Measurements from ENCODE around the gene C11orf68.
A peak's percentile ranks its signal among the peaks of the same experiment; 100 is the strongest.

C11orf68 gene

DNA sequence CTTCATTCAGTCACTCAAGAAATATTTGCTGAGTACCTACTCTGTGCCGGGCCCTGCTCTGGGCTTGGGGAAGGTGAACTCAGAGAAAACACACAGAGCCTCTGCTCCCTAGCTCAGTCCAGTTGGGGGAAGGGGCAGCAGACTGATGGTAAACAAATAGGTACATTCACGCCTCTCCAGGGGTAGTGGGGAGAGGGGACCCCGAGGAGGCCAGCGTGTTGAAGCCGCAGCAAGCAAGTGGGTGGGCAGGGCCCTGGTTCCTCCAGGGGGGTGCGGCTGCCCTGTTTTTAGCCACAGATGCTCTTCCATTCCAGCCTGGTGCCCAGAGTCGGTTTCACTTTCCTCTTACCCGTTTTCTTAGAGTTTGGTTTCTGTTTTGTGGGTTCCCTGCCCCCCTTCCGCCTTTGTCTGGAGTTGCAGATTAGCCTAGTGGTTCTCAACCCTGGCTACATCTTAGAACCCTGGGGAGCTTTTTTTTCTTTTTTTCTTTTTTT is 9.1 kb upstream of the C11orf68 start:
- TF ChIP-seq, protein P1, sequence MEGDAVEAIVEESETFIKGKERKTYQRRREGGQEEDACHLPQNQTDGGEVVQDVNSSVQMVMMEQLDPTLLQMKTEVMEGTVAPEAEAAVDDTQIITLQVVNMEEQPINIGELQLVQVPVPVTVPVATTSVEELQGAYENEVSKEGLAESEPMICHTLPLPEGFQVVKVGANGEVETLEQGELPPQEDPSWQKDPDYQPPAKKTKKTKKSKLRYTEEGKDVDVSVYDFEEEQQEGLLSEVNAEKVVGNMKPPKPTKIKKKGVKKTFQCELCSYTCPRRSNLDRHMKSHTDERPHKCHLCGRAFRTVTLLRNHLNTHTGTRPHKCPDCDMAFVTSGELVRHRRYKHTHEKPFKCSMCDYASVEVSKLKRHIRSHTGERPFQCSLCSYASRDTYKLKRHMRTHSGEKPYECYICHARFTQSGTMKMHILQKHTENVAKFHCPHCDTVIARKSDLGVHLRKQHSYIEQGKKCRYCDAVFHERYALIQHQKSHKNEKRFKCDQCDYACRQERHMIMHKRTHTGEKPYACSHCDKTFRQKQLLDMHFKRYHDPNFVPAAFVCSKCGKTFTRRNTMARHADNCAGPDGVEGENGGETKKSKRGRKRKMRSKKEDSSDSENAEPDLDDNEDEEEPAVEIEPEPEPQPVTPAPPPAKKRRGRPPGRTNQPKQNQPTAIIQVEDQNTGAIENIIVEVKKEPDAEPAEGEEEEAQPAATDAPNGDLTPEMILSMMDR (IDR thresholded peaks at IDR 0.05; ENCODE audit: extremely low read depth, missing control alignments), result no peak
- peak; percentile 84 for DNase-seq (ENCODE audit: low spot score)

DNA sequence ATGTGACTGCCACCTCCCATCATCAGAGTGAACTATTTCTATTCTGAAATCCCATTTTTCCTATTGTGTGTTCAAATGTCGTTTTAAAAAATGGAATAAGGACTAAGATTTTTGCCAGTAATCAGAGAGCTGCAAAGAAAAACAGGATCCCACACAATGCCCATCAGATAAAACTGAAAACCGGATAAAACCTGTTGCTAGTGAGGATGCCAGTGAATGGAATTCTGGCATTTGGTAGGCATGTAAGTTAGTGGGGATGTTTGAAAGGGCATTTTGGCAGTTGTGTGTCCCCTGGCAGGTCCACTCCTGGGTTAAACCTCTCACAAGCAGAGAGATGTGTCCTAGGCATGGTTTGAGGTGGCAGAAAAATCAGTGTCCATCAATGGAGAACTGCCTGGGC is 6.5 kb upstream of the C11orf68 start:
- TF ChIP-seq, protein P1 (IDR thresholded peaks at IDR 0.05; ENCODE audit: extremely low read depth, missing control alignments), result no peak
- DNase-seq (ENCODE audit: low spot score), result no peak

DNA sequence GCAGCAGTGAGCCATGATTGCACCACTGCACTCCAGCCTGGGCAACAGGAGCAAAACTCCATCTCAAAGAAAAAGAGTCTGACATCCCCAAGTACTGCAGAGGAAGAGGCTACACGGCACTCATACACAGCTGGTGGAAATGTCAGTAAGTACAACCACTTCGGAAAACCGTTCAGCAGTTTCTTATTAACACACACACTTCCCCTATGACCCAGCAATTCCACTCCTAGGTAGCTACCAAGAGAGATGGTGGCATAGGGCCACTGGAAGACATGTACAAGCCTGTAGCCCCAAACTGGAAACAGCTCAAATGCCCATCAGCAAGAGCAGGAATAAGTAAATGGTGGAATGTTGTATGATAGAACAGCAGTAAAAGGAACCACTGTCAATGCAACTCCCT is 3.7 kb upstream of the C11orf68 start:
- DNase-seq (ENCODE audit: low spot score), result no peak
- TF ChIP-seq, protein P1 (IDR thresholded peaks at IDR 0.05; ENCODE audit: extremely low read depth, missing control alignments), result no peak

DNA sequence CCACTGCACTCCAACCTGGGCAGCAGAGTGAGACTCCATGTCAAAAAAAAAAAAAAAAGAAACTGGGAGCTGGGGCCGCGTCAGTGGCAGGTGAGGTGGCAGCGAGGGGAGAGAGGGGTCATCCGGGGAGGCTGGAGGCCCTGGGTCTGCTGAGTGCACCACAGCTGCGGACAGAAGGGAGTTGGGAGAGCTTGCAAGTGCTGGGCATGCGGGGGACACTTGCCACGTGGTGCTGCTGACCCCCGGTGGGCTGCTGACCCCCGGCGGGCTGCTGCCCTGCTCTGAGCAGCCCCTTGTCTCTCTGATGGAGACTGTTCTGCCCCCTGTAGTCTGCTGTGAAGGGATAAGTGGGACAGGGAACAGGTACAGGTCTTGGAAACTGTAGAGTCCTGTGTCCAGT is 3.0 kb upstream of the C11orf68 start:
- DNase-seq (ENCODE audit: low spot score), result no peak
- TF ChIP-seq, protein P1 (IDR thresholded peaks at IDR 0.05; ENCODE audit: extremely low read depth, missing control alignments), result no peak

DNA sequence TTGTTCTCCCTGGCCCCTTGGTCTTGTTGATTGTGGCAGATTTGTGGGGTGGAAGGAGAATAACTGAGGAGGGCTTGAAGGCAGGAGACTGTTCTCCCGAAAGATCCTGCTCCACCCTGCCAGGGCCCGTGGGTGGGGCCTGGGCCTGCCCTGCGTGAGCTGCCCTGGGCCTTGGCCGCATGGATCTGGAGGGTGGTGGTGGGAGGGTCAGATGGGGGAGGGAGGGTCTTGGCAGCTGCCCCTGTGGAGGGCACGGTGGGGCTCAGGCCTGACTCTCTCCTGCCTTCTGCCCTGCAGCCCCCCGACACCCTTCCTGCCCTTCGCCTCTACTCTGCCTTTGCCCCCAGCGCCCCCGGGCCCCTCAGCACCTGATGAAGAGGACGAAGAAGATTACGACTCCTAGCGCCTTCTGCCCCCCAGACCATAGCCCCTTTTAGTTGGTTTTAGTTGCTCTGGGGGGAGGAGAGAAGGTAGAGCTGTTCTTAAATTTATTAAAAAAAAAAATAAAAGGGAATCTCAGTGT is 2.2 kb upstream of the C11orf68 start:
- TF ChIP-seq, protein P1 (IDR thresholded peaks at IDR 0.05; ENCODE audit: extremely low read depth, missing control alignments), result no peak
- DNase-seq (ENCODE audit: low spot score), result no peak

DNA sequence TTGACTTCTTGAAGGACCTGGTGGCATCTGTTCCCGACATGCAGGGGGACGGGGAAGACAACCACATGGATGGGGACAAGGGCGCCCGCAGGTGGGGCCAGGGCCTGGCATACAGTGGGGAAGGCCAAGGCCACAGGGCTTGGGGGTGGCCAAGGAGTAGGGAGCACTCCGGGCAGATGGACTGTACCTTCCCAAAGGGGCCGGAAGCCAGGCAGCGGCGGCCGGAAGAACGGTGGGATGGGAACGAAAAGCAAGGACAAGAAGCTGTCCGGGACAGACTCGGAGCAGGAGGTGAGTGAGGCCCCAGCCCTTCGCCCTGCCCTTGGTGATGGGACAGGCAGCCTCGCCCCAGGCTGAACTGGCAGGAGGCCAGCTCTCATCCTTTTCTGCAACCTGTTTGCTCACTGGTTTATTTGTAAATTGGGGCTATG is 1.5 kb upstream of the C11orf68 start:
- TF ChIP-seq, protein P1 (IDR thresholded peaks at IDR 0.05; ENCODE audit: extremely low read depth, missing control alignments), result no peak
- DNase-seq (ENCODE audit: low spot score), result no peak

DNA sequence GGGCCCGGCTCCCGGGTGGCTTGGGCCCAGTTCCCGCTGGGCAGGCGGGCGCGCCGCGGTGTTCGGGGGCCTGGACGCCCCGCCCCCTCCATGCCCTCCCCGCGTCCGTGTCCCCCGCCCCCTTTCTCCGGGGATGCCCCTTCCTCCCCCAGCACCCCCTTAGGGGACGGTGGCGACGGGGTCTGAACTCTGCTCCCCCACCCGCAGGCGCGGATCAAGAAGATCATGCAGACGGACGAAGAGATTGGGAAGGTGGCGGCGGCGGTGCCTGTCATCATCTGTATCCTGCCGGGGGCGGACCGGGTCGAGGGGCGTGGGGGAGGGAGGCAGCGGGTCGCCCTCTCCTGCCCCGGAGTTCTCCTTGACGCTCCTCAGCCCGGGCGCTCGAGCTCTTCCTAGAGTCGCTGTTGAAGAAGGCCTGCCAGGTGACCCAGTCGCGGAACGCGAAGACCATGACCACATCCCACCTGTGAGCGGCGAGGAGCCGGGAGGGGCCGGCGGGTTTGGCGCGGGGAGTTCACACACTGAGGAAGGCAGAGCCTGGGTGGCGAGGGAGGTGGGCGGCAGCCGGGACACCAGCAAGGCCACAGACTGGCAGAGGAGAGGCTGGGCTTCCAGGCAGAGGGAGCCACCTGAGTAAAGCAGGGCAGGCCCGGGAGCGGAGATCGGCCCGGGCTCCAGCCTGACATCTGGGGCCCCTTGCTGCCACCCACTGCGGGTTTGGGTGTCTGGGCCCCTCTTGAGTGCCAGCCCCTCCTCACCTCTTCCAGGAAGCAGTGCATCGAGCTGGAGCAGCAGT is 910 bp upstream of the C11orf68 start:
- TF ChIP-seq, protein P1 (IDR thresholded peaks at IDR 0.05; ENCODE audit: extremely low read depth, missing control alignments), result no peak
- no peak for DNase-seq (ENCODE audit: low spot score)

Measured in GM20000 (cell line).